Trophoblast cell (in vitro differentiated cells and primary cell): ENCODE measurements around the gene BICD1.
A peak's percentile ranks its signal among the peaks of the same experiment; 100 is the strongest.

Experiments used
- DNase-seq, 2 donors: peaks; one replicate each; pipeline ENCODE4 v3.0.0-alpha.2; 2016
- H2AFZ ChIP-seq: 2 replicates; pipeline ENCODE4 v1.6.1; 2013; ENCODE audit warnings: low read length, moderate library complexity, mild to moderate bottlenecking; ENCODE audit not compliant: insufficient read depth, poor library complexity
- H2AK5ac ChIP-seq: 2 replicates; pipeline ENCODE4 v1.6.1; 2013; ENCODE audit warnings: mild to moderate bottlenecking, low read length
- H2BK120ac ChIP-seq: 2 replicates; pipeline ENCODE4 v1.6.1; 2013; ENCODE audit warnings: low read length, mild to moderate bottlenecking, moderate library complexity; ENCODE audit not compliant: insufficient read depth, poor library complexity
- H2BK12ac ChIP-seq: 2 replicates; pipeline ENCODE4 v1.6.1; 2013; ENCODE audit warnings: mild to moderate bottlenecking, low read length, moderate library complexity
- H2BK5ac ChIP-seq: 2 replicates; pipeline ENCODE4 v1.6.1; 2013; ENCODE audit warnings: low read length, low read depth, moderate library complexity, mild to moderate bottlenecking; ENCODE audit not compliant: poor library complexity
- H3K14ac ChIP-seq: 2 replicates; pipeline ENCODE4 v1.6.1; 2013; ENCODE audit warnings: mild to moderate bottlenecking, low read length
- H3K18ac ChIP-seq: 2 replicates; pipeline ENCODE4 v1.6.1; 2013; ENCODE audit warnings: mild to moderate bottlenecking, low read length
- H3K23ac ChIP-seq: 2 replicates; pipeline ENCODE4 v1.6.1; 2013; ENCODE audit warnings: low read length
- H3K27ac ChIP-seq: 2 replicates; pipeline ENCODE4 v1.5.1; 2013; ENCODE audit warnings: low read depth, mild to moderate bottlenecking, inconsistent platforms, low read length, moderate library complexity
- H3K27me3 ChIP-seq: 2 replicates; pipeline ENCODE4 v1.6.1; 2013; ENCODE audit warnings: inconsistent platforms, mild to moderate bottlenecking, low read length, moderate library complexity; ENCODE audit not compliant: insufficient read depth
- H3K36me3 ChIP-seq, 2 experiments: 1 replicate in 1 of 2; 2 replicates in 1 of 2; pipeline ENCODE4 v1.6.1; 2013; ENCODE audit warnings: low read length in 2 of 2, mild to moderate bottlenecking in 2 of 2, moderate library complexity in 1 of 2; ENCODE audit not compliant: insufficient read depth in 2 of 2, control insufficient read depth in 1 of 2
- H3K4ac ChIP-seq: 2 replicates; pipeline ENCODE4 v1.6.1; 2013; ENCODE audit warnings: low read depth, mild to moderate bottlenecking, low read length, moderate library complexity
- H3K4me1 ChIP-seq, 2 experiments: 1 replicate in 1 of 2; 2 replicates in 1 of 2; pipeline ENCODE4 v1.6.1; 2013; ENCODE audit warnings: low read length in 2 of 2, mild to moderate bottlenecking in 2 of 2, moderate library complexity in 1 of 2; ENCODE audit not compliant: insufficient read depth in 2 of 2, control insufficient read depth in 1 of 2
- H3K4me2 ChIP-seq: 2 replicates; pipeline ENCODE4 v1.6.1; 2013; ENCODE audit warnings: inconsistent platforms, mild to moderate bottlenecking, low read length, moderate library complexity
- H3K4me3 ChIP-seq: 2 replicates; pipeline ENCODE4 v1.5.1; 2013; ENCODE audit warnings: mild to moderate bottlenecking, low read depth, low read length, inconsistent platforms
- H3K79me1 ChIP-seq: one replicate; pipeline ENCODE4 v1.6.1; 2013; ENCODE audit warnings: low read length
- H3K79me2 ChIP-seq: 2 replicates; pipeline ENCODE4 v1.6.1; 2013; ENCODE audit warnings: low read length, mild to moderate bottlenecking; ENCODE audit not compliant: control insufficient read depth, insufficient read depth, poor library complexity
- H3K9ac ChIP-seq: 2 replicates; pipeline ENCODE4 v1.6.1; 2013; ENCODE audit warnings: mild to moderate bottlenecking, low read length
- H3K9me3 ChIP-seq: 2 replicates; pipeline ENCODE4 v1.6.1; 2013; ENCODE audit warnings: low read depth, mild to moderate bottlenecking, control low read depth, inconsistent platforms, low read length; ENCODE audit not compliant: insufficient read depth
- H4K12ac ChIP-seq: 2 replicates; pipeline ENCODE4 v1.6.1; 2013; ENCODE audit warnings: low read depth, mild to moderate bottlenecking, low read length, moderate library complexity
- H4K8ac ChIP-seq: 2 replicates; pipeline ENCODE4 v1.6.1; 2013; ENCODE audit warnings: low read depth, mild to moderate bottlenecking, low read length, moderate library complexity
- H4K91ac ChIP-seq: one replicate; pipeline ENCODE4 v1.6.1; 2013; ENCODE audit warnings: low read depth, mild to moderate bottlenecking, low read length, moderate library complexity
- WGBS: extraction: QIAGEN DNeasy Blood & Tissue Kit; methylation state at CpG from one replicate; pipeline ENCODE4 v1.1.7; 2013; ENCODE audit warnings: missing lambda C conversion rate; ENCODE audit not compliant: insufficient read length, insufficient coverage; ENCODE audit errors: extremely low coverage; 5-methylcytosine and 5-hydroxymethylcytosine counted together

Gene BICD1

GRCh38 chr12:32290411-32290810 lies 183.8 kb downstream of the BICD1 start:
- Histone ChIP-seq H3K27me3 (no peaks in the 10 kb centered on the region), H4K12ac (no peak overlapping the region), H3K14ac (no peak overlapping the region), H2AK5ac (no peak overlapping the region), H3K36me3 (peaks cover 0 to 2% of the 10 kb centered on the region in 2 experiments), H3K27ac (no peak overlapping the region), H3K79me1 (no peaks in the 10 kb centered on the region), H2BK5ac (no peak overlapping the region), H3K23ac (no peak overlapping the region), H2BK12ac (no peak overlapping the region), H3K4me1 (peaks cover 1 to 4% of the 10 kb centered on the region in 2 experiments), H3K4me3 (no peak overlapping the region), H2AFZ (no peak overlapping the region), H3K9me3 (no peaks in the 10 kb centered on the region), H3K18ac (no peak overlapping the region), H2BK120ac (no peak overlapping the region), H3K4ac (no peak overlapping the region), H3K79me2 (peaks cover 2% of the 10 kb centered on the region), H4K91ac (no peak overlapping the region), H3K4me2 (no peak overlapping the region), H3K9ac (no peak overlapping the region), H4K8ac (no peak overlapping the region)
- no peak for DNase-seq

- H2BK120ac ChIP-seq: no peak overlapping the region
- H2AFZ ChIP-seq: no peak overlapping the region
- no peak overlapping the region for H4K8ac ChIP-seq
- H3K36me3 ChIP-seq: peaks cover 0 to 2% of the 10 kb centered on the region in 2 experiments
- peaks cover 1 to 4% of the 10 kb centered on the region in 2 experiments for H3K4me1 ChIP-seq
- no peaks in the 10 kb centered on the region for H3K27me3 ChIP-seq
- H3K79me2 ChIP-seq: peaks cover 2% of the 10 kb centered on the region
- H3K23ac ChIP-seq: no peak overlapping the region
- no peak overlapping the region for H3K4me3 ChIP-seq
- H3K14ac ChIP-seq: no peak overlapping the region
- no peak overlapping the region for H2AK5ac ChIP-seq
- H2BK12ac ChIP-seq: no peak overlapping the region
- peak overlapping the region; percentile 46 for H3K18ac ChIP-seq
- H3K4ac ChIP-seq: no peak overlapping the region
- no peak overlapping the region for H3K9ac ChIP-seq
- H3K27ac ChIP-seq: no peak overlapping the region
- WGBS: no CpG with 5 or more reads among the region's 4 CpGs
- no peak for DNase-seq
- no peaks in the 10 kb centered on the region for H3K79me1 ChIP-seq
- no peak overlapping the region for H3K4me2 ChIP-seq
- H4K91ac ChIP-seq: no peak overlapping the region
- no peak overlapping the region for H4K12ac ChIP-seq
- H3K9me3 ChIP-seq: no peaks in the 10 kb centered on the region
- H2BK5ac ChIP-seq: no peak overlapping the region
These were observed 185.5 kb downstream of the BICD1 start for GRCh38 chr12:32292151-32292550.

GRCh38 chr12:32293808-32294419 lies 187.3 kb downstream of the BICD1 start:
- H2BK12ac ChIP-seq: no peak overlapping the region
- H3K9ac ChIP-seq: no peak overlapping the region
- H2BK120ac ChIP-seq: no peak overlapping the region
- no peak overlapping the region for H3K14ac ChIP-seq
- peaks cover 2% of the 10 kb centered on the region for H3K79me2 ChIP-seq
- H2BK5ac ChIP-seq: no peak overlapping the region
- no peak overlapping the region for H2AFZ ChIP-seq
- no peak overlapping the region for H3K18ac ChIP-seq
- H4K91ac ChIP-seq: no peak overlapping the region
- no peak overlapping the region for H3K4ac ChIP-seq
- H2AK5ac ChIP-seq: no peak overlapping the region
- no peak overlapping the region for H3K4me2 ChIP-seq
- no peak overlapping the region for H3K27ac ChIP-seq
- H3K36me3 ChIP-seq: peaks cover 0 to 2% of the 10 kb centered on the region in 2 experiments
- DNase-seq: no peak
- no peaks in the 10 kb centered on the region for H3K27me3 ChIP-seq
- no peaks in the 10 kb centered on the region for H3K9me3 ChIP-seq
- H4K8ac ChIP-seq: no peak overlapping the region
- no peak overlapping the region for H4K12ac ChIP-seq
- no peaks in the 10 kb centered on the region for H3K79me1 ChIP-seq
- no CpG with 5 or more reads among the region's 6 CpGs for WGBS
- peaks cover 1 to 4% of the 10 kb centered on the region in 2 experiments for H3K4me1 ChIP-seq
- no peak overlapping the region for H3K4me3 ChIP-seq
- no peak overlapping the region for H3K23ac ChIP-seq

- Histone ChIP-seq H4K12ac (no peak overlapping the region), H3K18ac (no peak overlapping the region), H3K79me2 (no peaks in the 10 kb centered on the region), H4K8ac (no peak overlapping the region), H3K27me3 (no peaks in the 10 kb centered on the region), H2AK5ac (no peak overlapping the region), H2BK12ac (no peak overlapping the region), H2BK5ac (no peak overlapping the region), H3K4me1 (no peaks in the 10 kb centered on the region), H3K36me3 (peaks cover 0 to 2% of the 10 kb centered on the region in 2 experiments), H2AFZ (no peak overlapping the region), H3K4me2 (no peak overlapping the region), H4K91ac (no peak overlapping the region), H3K23ac (no peak overlapping the region), H3K9ac (no peak overlapping the region), H3K4ac (no peak overlapping the region), H3K14ac (no peak overlapping the region), H3K79me1 (no peaks in the 10 kb centered on the region), H3K9me3 (no peaks in the 10 kb centered on the region), H3K27ac (no peak overlapping the region), H2BK120ac (no peak overlapping the region), H3K4me3 (no peak overlapping the region)
- no CpG with 5 or more reads among the region's 4 CpGs for WGBS
- no peak for DNase-seq
These were observed 189.9 kb downstream of the BICD1 start for GRCh38 chr12:32296567-32296966.
